ENCODE results near the gene IQGAP2. TPM values are rescaled to one million over a fixed set of nuclear protein-coding genes. Genes with fewer than 3 reads are reported as not detected.

Gene IQGAP2
- total RNA-seq, 4 donors from 2014 or later: 3.5 to 18.5 (median 13.7) TPM

DNA sequence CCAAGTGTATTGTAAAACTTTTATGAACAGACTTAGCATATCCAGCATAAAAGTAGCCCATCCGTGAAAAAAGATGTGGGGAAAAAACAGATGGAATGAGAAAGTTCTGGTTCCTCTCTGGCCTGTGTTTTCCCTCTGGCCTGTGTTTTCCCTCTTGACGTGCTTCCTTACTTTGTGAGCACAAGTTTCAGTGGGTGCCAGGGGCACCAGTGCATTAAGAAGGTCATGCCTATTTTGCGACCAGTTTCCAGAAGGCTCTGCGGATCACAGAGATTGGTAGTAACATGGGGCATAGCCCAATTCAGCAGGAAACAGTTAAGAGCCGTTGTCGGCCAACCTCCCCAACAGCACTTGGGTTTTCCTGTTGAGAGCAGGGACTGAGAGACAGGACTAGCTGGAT, 43.7 kb downstream of the IQGAP2 start:
- intact Hi-C loops (cut with DNase I; ENCODE audit: low total_unique reads): no loop called here
- no peak overlapping the region for H3K4me3 ChIP-seq (ENCODE audit: low read depth, poor library complexity, severe bottlenecking)
- 88 to 90% methylated on average over 6 of the region's 6 CpGs for WGBS, 2 donors
- DNase-seq (ENCODE audit: low spot score in 2 of 2): no peak
- TF ChIP-seq, protein P1, sequence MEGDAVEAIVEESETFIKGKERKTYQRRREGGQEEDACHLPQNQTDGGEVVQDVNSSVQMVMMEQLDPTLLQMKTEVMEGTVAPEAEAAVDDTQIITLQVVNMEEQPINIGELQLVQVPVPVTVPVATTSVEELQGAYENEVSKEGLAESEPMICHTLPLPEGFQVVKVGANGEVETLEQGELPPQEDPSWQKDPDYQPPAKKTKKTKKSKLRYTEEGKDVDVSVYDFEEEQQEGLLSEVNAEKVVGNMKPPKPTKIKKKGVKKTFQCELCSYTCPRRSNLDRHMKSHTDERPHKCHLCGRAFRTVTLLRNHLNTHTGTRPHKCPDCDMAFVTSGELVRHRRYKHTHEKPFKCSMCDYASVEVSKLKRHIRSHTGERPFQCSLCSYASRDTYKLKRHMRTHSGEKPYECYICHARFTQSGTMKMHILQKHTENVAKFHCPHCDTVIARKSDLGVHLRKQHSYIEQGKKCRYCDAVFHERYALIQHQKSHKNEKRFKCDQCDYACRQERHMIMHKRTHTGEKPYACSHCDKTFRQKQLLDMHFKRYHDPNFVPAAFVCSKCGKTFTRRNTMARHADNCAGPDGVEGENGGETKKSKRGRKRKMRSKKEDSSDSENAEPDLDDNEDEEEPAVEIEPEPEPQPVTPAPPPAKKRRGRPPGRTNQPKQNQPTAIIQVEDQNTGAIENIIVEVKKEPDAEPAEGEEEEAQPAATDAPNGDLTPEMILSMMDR (IDR thresholded peaks at IDR 0.05): no peak
- TF ChIP-seq POLR2A (IDR thresholded peaks at IDR 0.05): no peak

DNA sequence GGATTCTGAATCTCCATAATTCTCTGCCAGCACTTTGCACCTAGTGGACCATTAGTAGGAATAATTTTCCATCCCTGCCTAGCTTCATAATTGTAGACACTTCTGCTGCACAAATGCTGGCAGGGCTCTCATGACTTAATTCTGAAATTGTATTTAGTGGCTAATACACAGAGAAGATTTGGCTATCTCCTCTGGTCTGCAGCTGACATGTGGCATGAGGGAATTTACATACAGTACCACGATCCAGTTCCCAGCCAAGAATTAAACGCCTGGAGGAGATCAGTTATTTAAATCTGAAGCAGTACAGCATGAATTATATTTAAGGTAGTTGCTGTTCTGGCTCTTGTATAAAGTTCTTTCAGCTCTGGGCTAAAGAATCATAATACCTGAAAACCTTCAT, 46.5 kb downstream of the IQGAP2 start:
- intact Hi-C loops (cut with DNase I; ENCODE audit: low total_unique reads): no loop called here
- TF ChIP-seq POLR2A (IDR thresholded peaks at IDR 0.05): no peak
- TF ChIP-seq, protein P1 (IDR thresholded peaks at IDR 0.05): no peak
- DNase-seq (ENCODE audit: low spot score in 2 of 2): no peak
- no peak overlapping the region for H3K4me3 ChIP-seq (ENCODE audit: low read depth, poor library complexity, severe bottlenecking)
- 22 to 26% methylated on average over 2 of the region's 2 CpGs for WGBS, 2 donors

DNA sequence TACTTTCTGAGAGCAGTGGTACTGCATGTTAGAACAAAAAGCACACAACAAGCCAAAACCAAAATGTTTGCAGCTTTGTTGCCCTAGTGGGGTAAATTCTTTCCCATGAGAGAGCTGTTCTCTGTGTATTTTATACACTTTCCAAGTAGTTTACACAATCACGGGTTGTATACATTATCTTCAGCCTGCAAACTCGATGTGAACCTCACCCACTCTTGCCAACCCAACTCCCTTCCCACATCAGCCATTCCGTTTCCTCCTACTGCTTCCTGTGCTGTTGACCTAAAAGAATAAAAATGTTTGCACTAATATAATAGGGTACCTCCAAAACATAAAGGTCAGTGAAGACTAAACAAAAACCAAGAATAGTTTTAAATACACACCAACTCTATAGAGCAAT, 47.0 kb downstream of the IQGAP2 start:
- no peak for DNase-seq (ENCODE audit: low spot score in 2 of 2)
- WGBS, 2 donors: 18 to 26% methylated on average over 3 of the region's 3 CpGs
- intact Hi-C loops (cut with DNase I; ENCODE audit: low total_unique reads): no loop called here

DNA sequence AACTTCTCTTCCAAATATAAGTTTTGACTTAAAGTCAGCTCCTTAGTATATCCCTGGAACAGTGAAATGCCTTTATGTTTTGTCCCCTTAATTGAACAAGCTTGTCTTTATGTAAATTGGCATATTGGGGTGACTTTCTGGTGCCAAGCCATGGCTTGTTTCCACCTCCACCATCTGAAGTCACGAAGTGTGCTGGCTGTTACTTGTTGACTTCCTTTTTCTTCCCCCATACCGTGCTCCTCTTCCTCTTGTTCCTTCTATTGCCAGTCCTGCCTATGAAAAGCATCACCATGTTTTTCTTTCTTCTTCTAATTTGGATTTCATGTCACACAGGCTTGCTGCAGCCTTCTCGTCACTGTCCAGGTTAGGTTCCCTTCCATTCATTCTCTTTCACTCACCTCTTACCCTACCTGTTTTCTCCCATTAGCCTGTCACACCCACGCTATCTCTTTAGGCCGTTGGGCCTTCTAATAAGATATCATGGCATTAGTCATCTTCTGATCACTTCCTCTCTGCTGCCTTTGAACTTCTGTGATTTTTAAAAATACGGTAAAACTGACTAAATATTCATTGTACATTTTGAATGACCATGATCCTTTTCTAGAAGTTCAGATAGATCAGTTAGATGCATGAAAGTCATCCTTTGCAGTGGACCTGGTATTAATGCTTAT, 48.1 kb downstream of the IQGAP2 start:
- intact Hi-C loops (cut with DNase I; ENCODE audit: low total_unique reads): no loop called here
- no peak for DNase-seq (ENCODE audit: low spot score in 2 of 2)
- TF ChIP-seq POLR2A (IDR thresholded peaks at IDR 0.05): no peak
- TF ChIP-seq, protein P1 (IDR thresholded peaks at IDR 0.05): no peak
- WGBS, 2 donors: 53 to 57% methylated on average over 6 of the region's 6 CpGs
- no peak overlapping the region for H3K4me3 ChIP-seq (ENCODE audit: low read depth, poor library complexity, severe bottlenecking)

More for the DNA sequence above, 47.0 kb downstream of the IQGAP2 start:
- no peak for TF ChIP-seq POLR2A (IDR thresholded peaks at IDR 0.05)
- TF ChIP-seq, protein P1 (IDR thresholded peaks at IDR 0.05): no peak
- H3K4me3 ChIP-seq (ENCODE audit: low read depth, poor library complexity, severe bottlenecking): no peak overlapping the region

DNA sequence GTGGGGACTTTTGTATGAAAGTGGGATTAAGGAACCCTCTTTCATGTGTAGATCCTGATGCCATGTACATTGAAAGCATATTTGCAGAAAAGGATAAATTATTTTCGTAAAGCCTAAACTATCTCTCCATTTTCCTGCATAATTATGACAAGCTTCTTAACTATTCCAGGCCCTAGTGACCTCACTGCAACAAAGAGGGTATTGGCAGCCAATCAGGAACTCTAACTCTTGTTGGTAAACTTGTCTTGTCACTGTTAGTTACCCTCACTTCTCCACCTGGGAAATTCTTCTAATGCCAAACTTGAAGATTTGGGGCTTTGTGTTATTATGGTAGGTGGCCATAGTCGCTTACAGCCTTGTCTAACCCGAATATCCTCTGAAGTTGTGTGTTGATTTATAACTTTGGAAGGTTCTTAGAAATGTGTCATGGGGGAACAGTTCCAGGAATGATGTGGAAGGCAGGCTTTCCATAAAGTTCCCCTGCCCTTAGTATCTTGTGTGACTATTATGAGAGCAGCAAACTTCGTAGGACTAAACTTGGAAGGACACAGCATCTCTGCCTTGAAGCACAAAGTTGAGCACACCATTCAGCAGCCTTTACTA, 52.5 kb downstream of the IQGAP2 start:
- no peak overlapping the region for H3K4me3 ChIP-seq (ENCODE audit: low read depth, poor library complexity, severe bottlenecking)
- 38 to 50% methylated on average over 4 of the region's 4 CpGs for WGBS, 2 donors
- intact Hi-C loops (cut with DNase I; ENCODE audit: low total_unique reads): no loop called here
- TF ChIP-seq POLR2A (IDR thresholded peaks at IDR 0.05): no peak
- no peak for DNase-seq (ENCODE audit: low spot score in 2 of 2)

DNA sequence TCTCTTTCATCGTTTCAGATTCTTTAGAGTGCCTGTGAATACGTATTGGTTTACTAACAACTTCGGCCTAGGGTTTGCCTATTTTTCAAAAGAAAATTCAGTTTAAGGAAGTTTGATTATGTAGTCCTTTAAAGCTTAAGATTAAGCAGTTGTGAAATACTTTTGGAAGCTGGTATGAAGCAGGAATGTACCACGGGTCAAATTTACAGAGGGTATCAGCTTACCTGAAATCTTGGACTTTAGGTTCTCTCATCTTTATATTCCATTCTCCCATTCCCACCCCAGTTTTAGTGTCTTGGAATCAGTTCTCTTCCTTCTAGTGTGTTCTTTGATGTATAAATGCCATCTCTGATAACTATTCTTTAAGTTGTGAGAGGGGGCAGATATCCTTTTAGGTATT, 53.2 kb downstream of the IQGAP2 start:
- intact Hi-C loops (cut with DNase I; ENCODE audit: low total_unique reads): no loop called here

More for the DNA sequence above, 53.2 kb downstream of the IQGAP2 start:
- TF ChIP-seq, protein P1 (IDR thresholded peaks at IDR 0.05): no peak
- no peak for TF ChIP-seq POLR2A (IDR thresholded peaks at IDR 0.05)
- no peak overlapping the region for H3K4me3 ChIP-seq (ENCODE audit: low read depth, poor library complexity, severe bottlenecking)
- WGBS, 2 donors: 75 to 77% methylated on average over 4 of the region's 4 CpGs
- DNase-seq (ENCODE audit: low spot score in 2 of 2): no peak
